HG03457 (cell line): ENCODE measurements around the gene METAP1D.

Experiments used
- ATAC-seq: cut with Tn5 transposase; IDR thresholded peaks from one replicate; pipeline ENCODE4 v1.9.1; 2021; ENCODE audit warnings: moderate number of reproducible peaks; ENCODE audit not compliant: unreplicated experiment

Gene METAP1D

GRCh38 chr2:172128484-172128883 lies 128.7 kb downstream of the METAP1D start:
- no peak for ATAC-seq

GRCh38 chr2:172129404-172129803 lies 129.7 kb downstream of the METAP1D start:
- no peak for ATAC-seq
